Thyroid gland (tissue), 4 donors: Measurements from ENCODE around the gene CCR5AS.

Experiments used
- CTCF ChIP-seq, 6 experiments: fragments of 200-600 bp in 3 of 6; fragments of 450-650 bp in 3 of 6; sonication (generic) in 3 of 6; IDR thresholded peaks; one replicate each; pipeline ENCODE4 v1.5.1; 2016 to 2019; ENCODE audit warnings: antibody characterized with exemption in 6 of 6, mild to moderate bottlenecking in 2 of 6, inconsistent platforms in 1 of 6, moderate library complexity in 1 of 6
- POLR2A ChIP-seq, 2 donors: fragments of 450-650 bp; IDR thresholded peaks; one replicate each; pipeline ENCODE4 v1.6.1; 2017; ENCODE audit warnings: antibody characterized with exemption in 2 of 2, mild to moderate bottlenecking in 2 of 2, moderate library complexity in 1 of 2

GRCh38 chr3:46344476-46344875, 62.4 kb downstream of the CCR5AS start:
- TF ChIP-seq CTCF (IDR thresholded peaks at IDR 0.05) (no peak), POLR2A (IDR thresholded peaks at IDR 0.05) (no peak)
